ENCODE measurements around the gene OR6B3.
A peak's percentile ranks its signal among the peaks of the same experiment; 100 is the strongest.
"Not testable (repeated sequence)": the region's sequence is repeated elsewhere in the genome, so short reads cannot be mapped to it uniquely, and the experiment has no call there.

OR6B3 gene

DNA sequence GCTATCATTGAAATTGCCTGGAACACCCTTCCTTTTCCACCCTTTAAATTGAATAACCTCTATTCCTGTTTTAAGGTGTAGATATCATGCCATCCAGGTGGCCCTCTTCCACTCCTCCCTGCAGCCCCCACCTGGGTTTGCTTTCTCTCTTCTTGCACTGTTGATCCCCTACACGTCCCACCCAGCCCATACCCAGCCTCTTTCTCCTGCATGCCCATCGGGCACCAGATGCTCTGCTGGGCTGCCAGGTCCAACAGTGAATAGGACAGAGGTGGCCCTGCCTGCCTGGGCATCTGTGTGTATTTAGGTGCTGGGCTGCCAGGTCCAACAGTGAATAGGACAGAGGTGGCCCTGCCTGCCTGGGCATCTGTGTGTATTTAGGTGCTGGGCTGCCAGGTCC, 9.2 kb downstream of the OR6B3 start:
- DNase-seq (ENCODE audit: low read depth in 2 of 2): not testable (repeated sequence)

DNA sequence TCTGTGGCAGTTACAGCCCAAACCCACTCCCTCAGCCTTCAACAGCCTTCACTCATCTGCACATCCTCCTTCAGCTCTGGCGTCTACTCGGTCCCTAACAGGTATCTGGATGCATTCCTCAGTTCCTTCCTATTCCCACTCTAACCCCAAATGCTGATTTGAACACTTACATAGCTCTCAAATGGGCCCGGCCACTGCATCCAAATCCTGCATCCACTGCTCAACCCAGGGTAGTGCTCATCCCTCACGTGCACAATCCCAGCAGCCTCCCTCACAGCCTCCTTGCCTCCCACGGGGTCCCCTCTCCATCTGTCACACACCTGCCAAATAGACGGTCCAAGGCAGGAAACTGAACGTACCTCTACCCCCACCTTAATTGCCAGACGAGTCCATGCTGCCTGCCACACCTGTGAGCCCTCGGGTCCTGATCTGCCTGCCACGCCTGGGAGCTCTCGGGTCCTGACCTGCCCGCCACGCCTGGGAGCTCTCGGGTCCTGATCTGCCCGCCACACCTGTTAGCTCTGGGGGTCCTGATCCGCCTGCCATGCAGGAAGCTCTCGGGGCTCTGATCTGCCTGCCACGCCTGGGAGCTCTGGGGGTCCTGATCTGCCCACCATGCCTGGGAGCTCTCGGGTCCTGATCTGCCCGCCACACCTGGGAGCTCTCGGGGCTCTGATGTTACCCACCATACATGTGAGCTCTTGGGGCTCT, 9.9 kb downstream of the OR6B3 start:
- DNase-seq (ENCODE audit: low read depth in 2 of 2): no peak

DNA sequence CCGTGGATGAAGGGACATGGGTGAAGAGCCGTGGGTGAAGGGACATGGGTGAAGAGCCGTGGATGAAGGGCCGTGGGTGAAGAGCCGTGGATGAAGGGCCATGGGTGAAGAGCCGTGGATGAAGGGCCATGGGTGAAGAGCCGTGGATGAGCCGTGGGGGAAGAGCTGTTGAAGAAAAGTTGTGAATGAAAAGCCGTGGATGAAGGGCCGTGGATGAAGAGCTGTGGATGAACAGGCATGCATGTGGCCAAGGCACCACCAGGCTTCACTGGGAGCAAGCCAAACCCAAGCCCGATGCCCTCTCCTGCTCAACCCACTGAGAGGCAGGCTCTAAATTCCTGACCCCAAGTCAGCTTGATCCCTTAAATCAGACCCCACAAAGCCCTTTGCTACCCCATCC, 10.6 kb downstream of the OR6B3 start:
- DNase-seq (ENCODE audit: low read depth in 2 of 2): no peak

DNA sequence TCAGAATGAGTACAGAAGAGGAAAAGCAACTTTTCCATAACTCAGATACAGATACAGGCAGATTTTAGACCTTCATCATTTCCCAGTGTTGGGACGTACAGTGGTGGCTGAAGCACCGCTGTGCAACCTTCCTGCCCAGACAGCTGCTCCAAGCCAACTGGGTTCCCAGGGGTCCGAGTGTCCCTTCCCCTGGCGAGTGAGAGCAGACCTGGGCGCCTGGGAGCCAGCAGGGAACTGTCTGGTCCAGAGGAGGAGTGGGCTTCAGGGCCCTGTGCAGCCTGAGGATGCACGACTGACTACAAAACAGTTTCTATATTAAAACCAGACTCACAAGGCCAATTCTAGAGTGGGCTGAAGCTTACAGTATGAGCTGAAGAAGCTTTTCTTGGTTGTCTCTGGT, 12.0 kb downstream of the OR6B3 start:
- no peak for DNase-seq (ENCODE audit: low read depth in 2 of 2)

DNA sequence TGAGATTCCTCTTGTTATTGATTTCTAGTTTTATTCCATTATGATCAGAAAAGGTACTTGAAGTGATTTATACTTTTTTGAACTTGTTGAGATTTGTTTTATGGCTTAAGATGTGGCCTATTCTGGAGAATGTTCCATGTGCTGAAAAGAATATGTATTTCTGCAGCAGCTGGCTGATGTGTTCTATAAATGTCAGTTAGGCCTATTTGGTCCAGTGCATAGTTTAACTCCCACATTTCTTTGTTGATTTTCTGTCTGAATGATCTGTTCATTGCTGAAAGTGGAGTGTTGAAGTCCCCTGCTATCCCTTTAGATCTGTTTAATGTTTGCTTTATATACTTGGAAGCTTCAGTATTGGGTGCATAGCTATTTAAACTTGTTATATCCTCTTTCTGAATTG, 16.0 kb downstream of the OR6B3 start:
- DNase-seq (ENCODE audit: low read depth in 2 of 2): no peak

DNA sequence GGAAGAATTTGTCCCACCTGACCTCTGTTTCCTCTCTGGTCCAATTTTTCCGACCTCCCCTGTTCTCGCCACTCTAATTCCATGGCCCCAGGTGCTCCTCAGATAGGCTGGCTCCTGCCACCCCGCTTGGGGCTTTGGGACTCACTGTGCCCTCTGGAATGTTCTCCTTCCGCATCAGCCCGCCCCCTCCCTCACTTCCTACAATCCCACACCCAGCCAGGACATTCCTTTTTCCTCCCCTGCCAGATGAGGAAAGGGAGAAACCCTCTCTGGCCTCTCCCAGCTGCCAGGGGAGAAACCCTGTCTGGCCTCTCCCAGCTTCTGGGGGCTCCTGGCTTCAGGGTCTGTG, 20.0 kb downstream of the OR6B3 start:
- no peak for DNase-seq (ENCODE audit: low read depth in 2 of 2)

DNA sequence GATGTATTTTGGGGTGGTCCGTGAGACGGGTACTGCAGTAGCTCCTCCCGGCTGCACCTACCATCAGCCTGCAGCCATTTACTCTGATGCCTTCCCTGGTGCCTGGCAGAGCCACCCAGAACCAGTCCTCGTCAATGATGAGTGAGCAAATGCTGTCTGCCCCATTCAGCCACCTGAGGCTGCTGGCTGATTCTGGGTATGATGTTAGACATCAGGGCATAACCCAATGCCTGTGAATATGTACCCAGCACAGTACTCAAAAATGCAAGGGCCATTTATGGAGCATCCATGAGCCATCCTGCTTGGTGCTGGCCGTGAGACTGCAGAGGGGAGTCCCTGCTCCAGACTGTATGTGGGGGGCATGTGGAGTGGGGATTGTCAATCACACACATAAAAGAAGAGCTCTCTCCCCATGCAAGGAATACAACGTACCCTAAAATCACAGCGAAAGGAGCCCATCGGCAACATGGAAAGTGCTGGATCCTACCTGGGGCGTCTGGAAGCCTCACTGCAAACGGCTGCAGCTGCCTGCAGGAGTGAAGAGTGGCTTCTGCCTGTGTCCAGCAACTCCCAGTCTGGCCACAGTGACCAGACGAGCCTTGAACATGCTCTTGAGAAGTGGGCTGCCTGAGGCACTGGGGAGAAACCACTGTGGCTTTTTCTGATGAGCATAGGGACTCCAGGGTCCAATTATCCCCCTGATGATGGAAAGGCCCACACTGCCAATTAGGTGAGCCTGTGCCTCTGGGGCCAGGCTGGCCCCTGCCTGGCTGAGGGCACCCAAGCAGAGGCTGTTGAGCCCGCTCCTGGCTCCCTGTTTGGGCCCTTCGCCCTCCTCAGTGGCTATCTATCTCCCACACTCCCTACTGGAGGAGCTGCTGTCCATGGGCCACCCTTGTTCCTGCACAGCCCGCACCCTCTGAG, 20.7 kb downstream of the OR6B3 start:
- DNase-seq (ENCODE audit: low read depth in 2 of 2): no peak

DNA sequence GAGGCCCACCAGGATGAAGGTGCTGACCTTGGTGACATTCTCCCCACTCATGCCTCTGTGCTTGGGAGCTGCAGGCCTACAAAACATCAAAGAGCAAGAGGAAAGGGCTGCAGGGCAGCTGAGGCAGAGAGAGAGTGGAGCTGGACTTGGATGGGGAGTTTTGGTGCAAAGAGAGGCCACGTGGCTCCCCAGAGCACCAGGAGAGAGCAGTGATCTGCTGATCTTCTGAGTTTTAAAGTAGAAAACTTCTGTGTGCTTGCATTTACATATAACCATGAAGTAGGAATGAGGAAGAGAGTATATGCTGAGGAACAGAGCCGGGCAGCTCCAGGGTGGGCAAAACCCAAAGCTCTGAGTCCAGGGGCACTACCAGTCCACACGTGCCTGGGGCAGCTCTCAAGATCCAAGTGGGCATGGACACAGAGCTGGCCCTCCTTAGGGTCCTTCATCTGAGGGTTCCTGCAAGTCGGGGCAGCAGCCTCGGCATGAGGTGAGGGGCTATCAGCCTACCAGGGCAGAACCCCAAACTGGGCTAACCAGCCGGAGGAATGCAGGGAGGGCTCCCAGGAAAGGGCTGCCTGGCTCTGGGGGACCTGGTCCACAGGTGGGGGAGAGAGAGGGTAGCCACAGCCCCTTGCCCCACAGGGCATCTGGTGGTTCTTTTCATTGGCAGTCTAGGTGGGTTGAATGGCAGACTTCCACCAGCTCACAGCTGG, 22.8 kb downstream of the OR6B3 start, which contains the start of gene OR6B2:
Gene OR6B2 (minus strand): TSS at position 51 of the 716 bp plus-strand sequence. CDS start 0 bp downstream, at position 51.
- no peak for DNase-seq (ENCODE audit: low read depth in 2 of 2)

DNA sequence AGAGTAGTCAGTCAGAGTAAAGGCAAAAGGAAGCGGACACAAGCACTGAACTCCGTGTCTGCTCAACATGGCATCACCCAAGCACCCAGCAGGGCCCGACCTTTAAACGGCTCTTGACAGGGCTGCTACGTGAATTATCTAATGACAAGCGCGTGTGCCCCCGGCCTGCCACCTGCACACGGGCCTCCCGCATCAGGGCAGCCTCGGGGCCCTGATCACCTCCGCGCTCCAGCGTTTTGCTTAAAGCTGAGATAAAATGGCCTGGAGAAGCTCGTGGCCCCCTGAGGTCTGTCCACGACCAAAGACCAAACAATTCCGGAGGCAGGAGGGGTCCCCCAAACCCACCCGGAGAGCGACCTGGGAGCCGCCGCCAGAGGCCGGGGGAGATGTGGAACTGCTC, 28.6 kb downstream of the OR6B3 start:
- DNase-seq (ENCODE audit: low read depth in 2 of 2): no peak

DNA sequence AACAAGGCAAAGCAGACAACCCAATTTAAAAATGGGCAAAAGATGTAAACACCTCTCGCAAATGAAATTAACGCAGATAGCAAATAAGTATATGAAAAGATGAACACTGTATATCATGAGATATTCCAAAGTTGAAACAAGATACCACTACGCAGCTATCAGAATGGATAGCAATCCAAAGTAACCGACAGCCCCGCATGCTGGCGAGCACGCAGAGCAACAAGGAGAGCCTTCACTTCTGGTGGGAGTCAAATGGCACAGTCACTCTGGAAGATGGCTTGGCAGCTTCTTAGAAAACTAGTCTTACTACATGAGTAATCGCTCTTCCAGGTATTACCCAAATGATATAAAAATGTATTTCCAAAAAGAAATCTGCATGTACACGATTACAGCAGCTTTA, 29.5 kb downstream of the OR6B3 start:
- DNase-seq (ENCODE audit: low read depth in 2 of 2): no peak

DNA sequence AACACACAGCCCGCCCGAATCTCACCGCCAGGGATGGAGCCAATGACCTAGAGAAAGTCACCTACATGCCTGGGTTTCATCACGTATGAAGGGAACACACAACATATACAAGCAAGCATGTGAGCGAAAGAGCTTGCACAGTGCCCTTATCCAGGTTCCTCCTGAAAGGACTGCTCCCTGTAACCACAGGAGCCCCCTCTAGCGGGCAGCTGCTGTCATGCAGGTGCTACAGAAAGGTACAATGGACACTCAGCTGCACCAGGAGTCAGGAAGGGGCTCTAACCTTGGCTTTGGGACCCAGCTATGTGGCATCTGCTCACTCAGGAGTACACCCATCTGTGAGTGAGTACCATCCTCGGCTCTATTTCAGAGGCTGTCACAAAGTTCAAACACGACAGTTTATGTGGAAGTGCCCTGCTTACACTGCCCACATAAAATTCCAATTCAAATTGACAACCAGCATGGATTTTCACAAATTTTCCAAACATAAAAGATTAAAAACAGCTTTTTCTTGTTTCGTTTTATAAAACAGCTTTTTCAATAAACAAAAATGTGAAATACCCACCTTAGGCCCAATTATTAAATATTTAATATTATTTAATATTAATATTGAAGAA, 31.7 kb downstream of the OR6B3 start:
- DNase-seq (ENCODE audit: low read depth in 2 of 2): peak; percentile 24 to 52

DNA sequence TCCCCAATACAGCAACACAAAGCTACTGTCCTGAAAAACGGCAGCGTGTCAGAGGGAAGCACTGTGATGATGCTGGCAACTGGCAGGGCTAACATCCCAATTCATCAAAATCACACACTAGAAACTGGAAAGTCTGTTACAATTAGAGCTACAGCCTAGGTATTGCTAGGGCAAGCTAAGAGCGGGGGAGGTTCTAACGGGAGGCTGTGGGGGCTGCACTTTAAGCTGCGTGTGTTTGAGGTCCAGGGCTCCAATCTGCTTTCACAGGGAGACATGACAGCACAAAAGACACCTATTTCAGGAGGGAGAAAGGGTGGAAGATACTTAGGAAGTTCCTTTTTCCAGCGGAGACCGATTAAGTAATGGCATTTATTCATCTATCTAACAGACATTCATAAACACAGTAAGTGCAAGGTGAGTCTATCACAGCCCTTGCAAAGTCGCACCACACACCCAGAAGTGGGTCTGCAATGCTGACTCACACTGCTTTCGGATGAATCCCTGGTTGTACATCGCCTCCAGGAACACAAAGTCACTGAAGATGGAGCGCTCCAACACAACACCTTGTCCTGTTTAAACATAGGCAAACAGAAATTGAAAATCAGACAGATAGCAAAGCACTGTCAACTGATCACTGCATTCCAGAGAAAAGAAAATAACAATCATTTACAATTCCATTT, 35.1 kb downstream of the OR6B3 start:
- no peak for DNase-seq (ENCODE audit: low read depth in 2 of 2)

DNA sequence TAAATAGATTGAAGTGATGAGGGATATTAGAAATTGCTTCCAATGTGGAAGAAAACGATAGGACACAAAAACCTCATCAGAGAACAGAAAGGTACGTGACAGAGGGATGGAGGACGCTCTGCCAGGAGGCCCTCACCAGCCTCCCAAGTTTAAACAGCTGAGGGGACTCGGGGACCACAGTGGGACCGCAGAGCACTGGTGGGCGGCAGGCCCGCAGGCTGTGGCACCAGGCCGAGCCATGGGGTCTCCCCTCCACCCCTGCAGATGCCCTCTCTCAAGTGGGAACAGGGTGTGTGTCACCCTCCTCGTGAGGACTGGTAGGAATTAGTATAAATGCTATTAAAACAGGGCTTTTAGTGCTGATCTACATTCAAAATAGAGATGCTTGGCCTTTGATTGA, 39.0 kb downstream of the OR6B3 start:
- no peak for DNase-seq (ENCODE audit: low read depth in 2 of 2)

DNA sequence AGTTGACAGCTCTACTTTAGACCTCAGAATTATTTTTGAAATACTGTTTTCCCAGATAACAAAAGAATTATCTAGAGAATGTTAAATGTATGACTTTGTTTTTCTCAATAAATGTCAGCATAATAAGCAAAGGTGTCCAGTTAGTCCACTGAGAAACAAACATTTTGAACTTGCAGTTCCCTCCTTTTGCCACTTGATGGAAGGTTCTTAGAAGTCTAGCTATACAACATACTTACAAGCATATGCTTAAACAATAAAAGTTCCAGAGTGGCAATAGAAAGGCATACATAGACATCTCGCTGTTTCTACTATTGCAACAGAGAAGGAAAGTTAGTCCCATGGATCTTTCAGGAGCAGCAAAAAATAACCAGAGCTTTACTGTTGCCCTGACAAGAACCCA, 40.0 kb downstream of the OR6B3 start:
- DNase-seq (ENCODE audit: low read depth in 2 of 2): no peak

DNA sequence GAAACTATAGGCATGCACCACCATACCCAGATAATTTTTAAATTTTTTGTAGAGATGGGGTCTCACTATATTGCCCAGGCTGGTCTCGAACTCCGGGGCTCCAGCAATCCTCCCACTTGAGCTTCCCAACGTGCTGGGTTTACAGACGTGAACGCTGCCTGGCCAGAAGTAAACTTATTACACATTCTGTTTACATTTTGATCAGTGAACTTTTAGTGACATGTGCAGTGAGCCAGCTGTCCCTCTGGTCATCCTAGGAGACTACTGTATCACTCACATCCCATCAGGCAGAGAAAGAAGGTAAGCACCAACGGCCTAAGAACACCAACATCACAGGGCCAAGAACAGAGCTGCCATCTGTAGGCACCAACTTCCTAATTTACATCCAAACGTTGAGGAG, 50.3 kb downstream of the OR6B3 start:
- no peak for DNase-seq (ENCODE audit: low read depth in 2 of 2)

DNA sequence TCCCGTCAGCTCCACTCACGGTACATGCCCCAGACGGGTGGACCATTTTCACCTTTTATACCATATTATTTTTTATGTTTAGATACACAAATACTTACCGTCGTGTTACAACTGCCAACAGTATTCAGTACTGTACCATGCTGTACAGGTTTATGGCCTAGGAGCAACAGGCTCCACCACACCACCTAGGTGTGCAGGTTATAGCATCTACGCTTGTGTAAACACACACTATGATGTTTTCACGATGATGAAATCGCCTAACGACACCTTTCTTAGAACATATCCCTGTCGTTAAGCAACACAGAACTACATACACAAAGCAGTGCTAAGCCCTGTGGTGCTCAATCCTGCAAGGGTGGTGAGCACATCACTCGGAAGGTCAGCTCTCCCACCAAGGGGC, 52.6 kb downstream of the OR6B3 start:
- DNase-seq (ENCODE audit: low read depth in 2 of 2): no peak

DNA sequence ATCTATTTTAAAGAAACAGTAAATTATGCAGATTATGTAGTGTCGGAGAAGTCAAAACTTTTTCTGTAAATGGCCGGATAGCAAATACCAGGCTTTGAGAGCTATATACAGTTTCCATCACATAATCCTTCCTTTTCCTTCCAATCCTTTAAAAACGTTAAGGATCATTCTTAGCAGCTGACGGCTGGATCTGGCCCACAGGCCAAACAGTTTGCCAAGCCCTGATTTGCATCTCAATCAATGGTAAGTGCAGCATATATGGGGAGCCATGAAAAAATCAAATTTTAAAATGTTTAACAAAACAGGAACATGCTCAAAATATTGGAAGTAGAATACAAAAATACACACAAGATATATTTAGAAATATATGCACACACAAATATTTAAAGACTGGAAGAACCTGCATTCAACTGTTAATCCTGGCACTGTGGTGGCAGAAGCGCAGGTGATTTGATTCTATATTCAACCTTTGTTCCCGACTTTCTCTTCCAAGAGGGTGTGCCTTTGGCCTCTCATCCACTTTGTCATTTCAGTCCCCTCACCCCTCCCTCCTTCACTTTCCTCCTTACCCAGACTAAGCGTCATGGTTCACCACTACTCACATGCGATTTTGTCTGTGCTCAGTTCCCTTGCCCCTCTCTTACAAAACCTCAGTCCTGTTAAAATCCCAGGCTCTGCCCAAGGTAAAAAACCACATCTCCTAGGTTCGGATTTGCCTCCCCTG, 55.5 kb downstream of the OR6B3 start:
- DNase-seq (ENCODE audit: low read depth in 2 of 2): no peak

All from stimulated activated CD8-positive, alpha-beta memory T cell treated with anti-CD3 and anti-CD28 coated beads, Interleukin-15, amount 100 ng/mL, for 48 hours (primary cell).